SU-DHL-6 (cell line): Measurements from ENCODE around the gene ZNFX1.
A peak's percentile ranks its signal among the peaks of the same experiment; 100 is the strongest.

Experiments
- H2AFZ ChIP-seq: fragments of 200-600 bp; sonication (generic); 2 replicates; pipeline ENCODE4 v1.6.1; 2014; ENCODE audit warnings: low read depth, mild to moderate bottlenecking, moderate library complexity, mixed read lengths, antibody characterized with exemption, low read length; ENCODE audit not compliant: severe bottlenecking
- H3F3A ChIP-seq: fragments of 200-600 bp; shearing (Covaris generic); 2 replicates; pipeline ENCODE4 v1.6.0; 2016; ENCODE audit warnings: antibody characterized with exemption, mild to moderate bottlenecking; ENCODE audit not compliant: insufficient read depth
- H3K27ac ChIP-seq: fragments of 200-600 bp; sonication (generic); 2 replicates; pipeline ENCODE4 v1.5.1; 2016; ENCODE audit warnings: low read depth, mild to moderate bottlenecking, low read length, moderate library complexity, mixed read lengths
- H3K27me3 ChIP-seq: fragments of 200-600 bp; sonication (generic), shearing (Covaris generic); 2 replicates; pipeline ENCODE4 v1.6.0; 2014; ENCODE audit warnings: mild to moderate bottlenecking, low read length
- H3K36me3 ChIP-seq: fragments of 200-600 bp; sonication (generic); 2 replicates; pipeline ENCODE4 v1.6.1; 2014; ENCODE audit warnings: mild to moderate bottlenecking, low read length, mixed read lengths
- H3K4me2 ChIP-seq: fragments of 300-600, 200-600 bp; shearing (Covaris generic), sonication (generic); 2 replicates; pipeline ENCODE4 v1.6.0; 2014; ENCODE audit warnings: low read length, low read depth, mild to moderate bottlenecking; ENCODE audit not compliant: poor library complexity, severe bottlenecking
- H3K4me3 ChIP-seq: fragments of 200-600 bp; sonication (generic); 2 replicates; pipeline ENCODE4 v1.5.1; 2014; ENCODE audit warnings: antibody characterized with exemption, low read length, mild to moderate bottlenecking, mixed read lengths; ENCODE audit not compliant: insufficient read depth, poor library complexity, severe bottlenecking
- H3K79me2 ChIP-seq: fragments of 200-600 bp; sonication (generic); 2 replicates; pipeline ENCODE4 v1.6.1; 2014; ENCODE audit warnings: mild to moderate bottlenecking, low read length, moderate library complexity; ENCODE audit not compliant: insufficient read depth
- H3K9ac ChIP-seq: fragments of 200-600 bp; sonication (generic); 2 replicates; pipeline ENCODE4 v1.7.0; 2014; ENCODE audit warnings: mild to moderate bottlenecking, low read length
- H3K9me2 ChIP-seq: fragments of 200-600 bp; sonication (generic); replicated peaks from 2 replicates; pipeline ENCODE4 v1.6.1; 2014; ENCODE audit warnings: low read length; ENCODE audit not compliant: insufficient read depth
- H3K9me3 ChIP-seq: fragments of 200-600 bp; sonication (generic); 2 replicates; pipeline ENCODE4 v1.6.1; 2014; ENCODE audit warnings: low read length, mixed read lengths; ENCODE audit not compliant: insufficient read depth
- H4K20me1 ChIP-seq: fragments of 200-600 bp; sonication (generic); 2 replicates; pipeline ENCODE4 v1.6.1; 2014; ENCODE audit warnings: low read depth, mild to moderate bottlenecking, antibody characterized with exemption, low read length, moderate library complexity, mixed read lengths
- EZH2phosphoT487 ChIP-seq: fragments of 200-600 bp; sonication (generic), shearing (Covaris generic); conservative IDR thresholded peaks from 2 replicates; pipeline ENCODE4 v1.6.1; 2018; ENCODE audit warnings: mild to moderate bottlenecking, antibody characterized with exemption, low read length, moderate library complexity, mixed read lengths
- TF ChIP-seq, protein P1 (sequence below): fragments of 200-600 bp; sonication (generic); IDR thresholded peaks from one replicate; pipeline ENCODE4 v1.5.1; 2017; ENCODE audit warnings: antibody characterized with exemption, mild to moderate bottlenecking, low read length, moderate library complexity; ENCODE audit not compliant: insufficient read depth, poor library complexity, severe bottlenecking

ZNFX1 gene

DNA sequence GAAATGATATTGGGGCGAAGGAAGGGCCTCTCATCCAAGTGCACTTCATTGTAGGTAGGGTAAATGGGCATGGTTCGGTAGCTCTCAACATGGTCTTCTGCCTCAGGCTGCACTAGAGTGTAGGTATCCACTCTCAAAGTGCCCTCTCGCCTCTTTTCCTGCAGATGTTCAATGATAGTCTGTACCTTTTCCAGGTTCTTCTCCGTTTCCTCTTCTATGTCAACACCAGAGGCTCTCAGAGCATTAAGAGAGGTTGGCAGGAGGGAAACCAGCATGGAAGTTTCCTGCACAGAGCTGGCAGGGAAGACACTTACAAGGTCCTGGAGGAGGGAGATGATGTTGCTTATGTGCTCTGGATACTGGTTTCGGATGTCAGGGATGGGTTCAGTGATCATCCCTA lies 7.1 kb downstream of the ZNFX1 start:
- Histone ChIP-seq H2AFZ (no peak overlapping the region), H3K9ac (no peak overlapping the region), H3K79me2 (peaks cover 56% of the 10 kb centered on the region), H3K27me3 (no peaks in the 10 kb centered on the region), H4K20me1 (peaks cover 3% of the 10 kb centered on the region; the same call in 1 of the 2 replicates), H3K4me3 (no peak overlapping the region), H3K9me2 (no peaks in the 10 kb centered on the region), H3K4me2 (no peak overlapping the region), H3F3A (peaks cover 8% of the 10 kb centered on the region; the same call in 1 of the 2 replicates), H3K27ac (no peak overlapping the region), H3K36me3 (peaks cover 22% of the 10 kb centered on the region), H3K9me3 (no peaks in the 10 kb centered on the region)
- TF ChIP-seq EZH2phosphoT487: no peak
- TF ChIP-seq, protein P1, sequence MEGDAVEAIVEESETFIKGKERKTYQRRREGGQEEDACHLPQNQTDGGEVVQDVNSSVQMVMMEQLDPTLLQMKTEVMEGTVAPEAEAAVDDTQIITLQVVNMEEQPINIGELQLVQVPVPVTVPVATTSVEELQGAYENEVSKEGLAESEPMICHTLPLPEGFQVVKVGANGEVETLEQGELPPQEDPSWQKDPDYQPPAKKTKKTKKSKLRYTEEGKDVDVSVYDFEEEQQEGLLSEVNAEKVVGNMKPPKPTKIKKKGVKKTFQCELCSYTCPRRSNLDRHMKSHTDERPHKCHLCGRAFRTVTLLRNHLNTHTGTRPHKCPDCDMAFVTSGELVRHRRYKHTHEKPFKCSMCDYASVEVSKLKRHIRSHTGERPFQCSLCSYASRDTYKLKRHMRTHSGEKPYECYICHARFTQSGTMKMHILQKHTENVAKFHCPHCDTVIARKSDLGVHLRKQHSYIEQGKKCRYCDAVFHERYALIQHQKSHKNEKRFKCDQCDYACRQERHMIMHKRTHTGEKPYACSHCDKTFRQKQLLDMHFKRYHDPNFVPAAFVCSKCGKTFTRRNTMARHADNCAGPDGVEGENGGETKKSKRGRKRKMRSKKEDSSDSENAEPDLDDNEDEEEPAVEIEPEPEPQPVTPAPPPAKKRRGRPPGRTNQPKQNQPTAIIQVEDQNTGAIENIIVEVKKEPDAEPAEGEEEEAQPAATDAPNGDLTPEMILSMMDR: no peak

DNA sequence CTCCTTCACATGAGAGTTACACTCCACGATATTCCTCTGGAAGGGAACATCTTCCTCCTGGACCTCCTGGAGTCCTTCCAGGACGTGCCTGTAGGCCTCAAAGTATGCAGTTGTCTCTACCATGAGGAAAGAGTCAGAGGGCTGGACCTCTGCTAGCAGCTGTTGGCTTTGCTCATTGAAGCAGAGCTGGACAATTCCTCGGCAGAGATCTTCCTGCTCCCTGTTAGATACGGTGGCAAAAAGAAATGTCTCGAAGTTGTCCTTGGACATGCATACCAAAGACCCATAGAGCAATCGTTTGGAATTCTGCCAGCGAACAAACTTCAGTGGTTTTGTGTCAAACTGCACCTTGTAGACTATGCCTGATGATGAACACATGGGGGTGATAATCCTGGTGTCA lies 7.7 kb downstream of the ZNFX1 start:
- Histone ChIP-seq H3K36me3 (peaks cover 28% of the 10 kb centered on the region), H3K9ac (no peak overlapping the region), H3K27ac (0 out of 2 replicates have a peak overlapping the region, but pooled peaks have one; percentile 17), H3K4me3 (no peak overlapping the region), H3F3A (peaks cover 6% of the 10 kb centered on the region; the same call in 1 of the 2 replicates), H3K79me2 (peaks cover 56% of the 10 kb centered on the region), H3K4me2 (no peak overlapping the region), H3K9me2 (no peaks in the 10 kb centered on the region), H2AFZ (no peak overlapping the region), H3K27me3 (no peaks in the 10 kb centered on the region), H4K20me1 (peaks cover 5% of the 10 kb centered on the region; the same call in 1 of the 2 replicates), H3K9me3 (no peaks in the 10 kb centered on the region)
- TF ChIP-seq, protein P1: no peak
- no peak for TF ChIP-seq EZH2phosphoT487

DNA sequence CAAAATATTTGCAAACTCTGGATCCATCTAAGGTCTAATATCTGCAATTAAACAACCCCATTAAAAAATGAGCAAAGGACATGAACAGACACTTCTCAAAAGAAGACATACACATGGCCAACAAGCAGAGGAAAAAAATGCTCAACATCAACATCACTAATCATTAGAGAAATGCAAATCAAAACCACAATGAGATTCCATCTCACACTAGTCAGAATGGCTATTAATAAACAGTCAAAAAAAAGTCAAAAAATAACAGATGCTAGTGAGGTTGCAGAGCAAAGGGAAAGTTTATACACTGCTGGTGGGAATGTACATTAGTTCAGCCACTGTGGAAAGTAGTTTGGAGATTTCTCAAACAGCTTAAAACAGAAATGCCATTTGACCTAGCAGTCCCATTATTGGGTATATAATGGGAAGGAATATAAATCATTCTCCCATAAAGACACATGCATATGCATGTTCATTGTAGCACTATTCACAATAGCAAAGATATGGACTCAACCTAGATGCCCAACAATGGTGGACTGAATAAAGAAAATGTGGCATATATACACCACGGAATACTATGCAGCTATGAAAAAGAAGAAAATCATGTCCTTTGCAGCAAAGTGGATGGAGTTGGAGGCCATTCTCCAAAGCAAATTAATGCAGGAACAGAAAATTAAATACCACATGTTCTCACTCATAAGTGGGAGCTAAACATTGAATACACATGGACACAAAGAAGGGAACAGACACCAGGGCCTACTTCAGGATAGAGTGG lies 9.1 kb downstream of the ZNFX1 start:
- Histone ChIP-seq H3K36me3 (peaks cover 26% of the 10 kb centered on the region), H3F3A (peaks cover 6% of the 10 kb centered on the region; the same call in 1 of the 2 replicates), H3K9ac (no peak overlapping the region), H3K27me3 (no peaks in the 10 kb centered on the region), H3K27ac (peak overlapping the region; percentile 43), H3K79me2 (peaks cover 57% of the 10 kb centered on the region), H2AFZ (no peak overlapping the region), H3K4me2 (peak overlapping the region; percentile 59), H3K9me3 (no peaks in the 10 kb centered on the region), H3K9me2 (no peaks in the 10 kb centered on the region), H3K4me3 (no peak overlapping the region), H4K20me1 (peaks cover 11% of the 10 kb centered on the region; the same call in 1 of the 2 replicates)
- TF ChIP-seq EZH2phosphoT487: no peak
- TF ChIP-seq, protein P1: no peak
